HEK293 (cell line): ENCODE data around the gene SCN10A.

Experiments
- ZNF184 ChIP-seq: fragments of 450-650 bp; IDR thresholded peaks from 2 replicates; pipeline ENCODE4 v1.5.1; 2018; ENCODE audit warnings: missing biosample characterization, mild to moderate bottlenecking, missing genetic modification characterization
- ZNF768 ChIP-seq: fragments of 450-650 bp; formaldehyde crosslinking; IDR thresholded peaks from 2 replicates; pipeline ENCODE4 v1.5.1; 2018; ENCODE audit warnings: missing biosample characterization, mild to moderate bottlenecking, missing genetic modification characterization

- no peak for TF ChIP-seq ZNF184
- TF ChIP-seq ZNF768: no peak
Observed at GRCh38 chr3:38757721-38758120, 58.3 kb downstream of the SCN10A start.
